IPS-NIHi7 (cell line): ENCODE data around the gene HNRNPU.
A peak's percentile ranks its signal among the peaks of the same experiment; 100 is the strongest.

Source experiments
- DNase-seq: peaks from one replicate; pipeline ENCODE4 v3.0.0; 2012; ENCODE audit warnings: mixed read lengths; ENCODE audit errors: extremely low spot score

The HNRNPU gene

DNA sequence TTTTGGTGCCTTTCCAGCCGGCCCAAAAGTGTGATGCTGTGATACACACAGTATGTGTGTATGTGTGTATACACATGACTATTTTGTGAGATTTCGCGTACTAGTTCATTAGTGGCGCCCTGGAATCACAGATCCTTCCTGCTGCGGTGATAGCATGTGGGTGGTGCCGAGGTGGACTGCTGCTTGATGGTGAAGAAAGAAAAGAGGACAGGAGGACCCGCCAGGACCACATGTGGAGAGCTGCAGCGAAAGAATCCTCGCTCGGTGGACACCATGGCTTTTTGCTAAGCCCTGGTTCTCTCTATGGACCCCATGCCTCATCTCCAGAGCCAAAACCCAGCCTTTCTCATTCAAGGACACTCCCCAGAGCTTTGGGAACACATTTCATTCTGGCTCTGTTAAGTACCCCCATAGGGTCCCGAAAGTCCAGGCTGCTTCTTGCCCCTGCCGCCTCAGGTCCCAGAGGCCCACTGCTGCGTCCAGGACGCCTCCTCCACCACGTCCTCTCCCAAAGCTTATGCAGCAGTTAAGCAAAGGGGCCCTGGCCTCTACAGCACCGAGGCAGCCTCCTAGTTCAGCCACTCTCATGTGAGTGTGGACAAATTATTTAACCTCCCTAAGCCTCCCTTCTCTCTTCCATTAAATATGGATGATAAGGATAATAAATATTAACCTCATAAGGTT lies 61.6 kb downstream of the HNRNPU start:
- no peak for DNase-seq

DNA sequence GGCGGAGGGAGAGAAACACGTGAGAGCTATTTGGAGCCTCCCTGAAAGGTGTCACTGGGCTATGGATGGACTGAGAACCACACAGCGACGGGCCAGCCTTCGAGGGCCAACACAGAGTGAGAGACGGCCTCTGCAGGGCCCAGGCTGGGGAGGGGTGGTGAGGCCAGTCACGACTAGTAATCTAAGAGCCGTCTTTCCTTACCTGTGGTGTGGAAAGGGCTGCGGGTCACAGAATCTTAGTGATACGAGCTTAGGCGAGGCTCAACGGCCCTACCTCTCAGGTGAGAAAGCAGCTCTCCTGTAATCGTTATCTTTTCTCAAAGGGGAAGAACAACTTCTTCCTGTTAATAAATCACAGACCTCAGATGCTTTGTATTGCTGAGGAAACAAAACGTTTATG lies 62.3 kb downstream of the HNRNPU start:
- no peak for DNase-seq

DNA sequence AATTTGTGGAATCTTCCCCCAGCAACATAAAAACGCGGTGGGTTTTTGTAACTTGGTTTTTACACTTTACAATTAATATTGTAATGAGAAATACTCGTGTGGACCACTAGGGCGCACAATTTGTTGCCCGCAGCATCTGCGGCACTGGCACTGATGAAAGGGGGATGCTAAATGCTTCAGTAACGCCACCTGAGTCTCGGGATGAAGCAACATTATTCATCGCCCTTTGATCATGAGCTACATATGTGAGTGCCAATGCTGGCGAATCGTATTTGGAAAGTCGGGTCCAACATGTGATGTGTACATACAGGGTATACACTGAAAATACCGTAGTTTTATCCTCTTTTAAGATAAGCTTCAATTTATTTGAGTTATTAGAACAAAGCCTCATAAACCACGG lies 63.1 kb downstream of the HNRNPU start:
- peak; percentile 65 for DNase-seq

DNA sequence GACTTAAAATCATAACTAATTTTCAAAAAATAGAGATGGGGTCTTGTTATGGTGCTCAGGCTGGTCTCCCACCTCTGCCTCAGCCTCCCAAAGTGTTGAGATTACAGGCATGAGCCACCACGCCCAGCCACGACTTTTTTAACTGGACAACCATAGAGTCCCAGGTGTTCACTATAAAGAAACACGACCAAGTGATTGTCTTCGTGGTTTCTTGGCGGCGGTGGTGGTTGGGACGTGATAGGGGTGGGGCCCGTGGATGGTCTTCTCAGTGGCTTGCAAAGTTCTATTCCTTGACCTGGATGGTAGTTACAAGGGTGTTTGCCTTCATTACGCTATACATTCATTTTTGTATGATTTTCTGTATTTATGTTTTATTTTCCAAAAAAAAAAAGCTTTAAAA lies 63.5 kb downstream of the HNRNPU start:
- no peak for DNase-seq
